Thyroid gland (tissue), 4 donors: ENCODE measurements around the gene P4HA3. TPM values are rescaled to one million over a fixed set of nuclear protein-coding genes. Genes with fewer than 3 reads are reported as not detected.

Experiments
- DNase-seq, 2 donors: peaks; one replicate each; pipeline ENCODE4 v3.0.0-alpha.2; 2019
- H3K27ac ChIP-seq, 3 donors: fragments of 200-600 bp; sonication (generic); 1 replicate in 2 of 3; 2 replicates in 1 of 3; pipeline ENCODE4 v1.5.1; 2016 to 2019; ENCODE audit warnings: mild to moderate bottlenecking in 1 of 3, moderate library complexity in 1 of 3
- H3K27me3 ChIP-seq: fragments of 200-600 bp; sonication (generic); one replicate; pipeline ENCODE4 v1.5.1; 2019
- H3K36me3 ChIP-seq, 2 donors: fragments of 200-600 bp; sonication (generic); one replicate each; pipeline ENCODE4 v1.5.1; 2016 to 2019
- H3K4me1 ChIP-seq, 2 donors: fragments of 200-600 bp; sonication (generic); one replicate each; pipeline ENCODE4 v1.5.1; 2017 to 2019
- H3K4me3 ChIP-seq, 3 donors: fragments of 200-600 bp; sonication (generic); replicated peaks in 1 of 3; 1 replicate in 2 of 3; 2 replicates in 1 of 3; pipeline ENCODE4 v1.5.1; 2016; ENCODE audit warnings: mild to moderate bottlenecking in 1 of 3
- H3K9me3 ChIP-seq: fragments of 200-600 bp; sonication (generic); one replicate; pipeline ENCODE4 v1.5.1; 2017
- POLR2A ChIP-seq, 2 donors: fragments of 450-650 bp; IDR thresholded peaks; one replicate each; pipeline ENCODE4 v1.6.1; 2017; ENCODE audit warnings: antibody characterized with exemption in 2 of 2, mild to moderate bottlenecking in 2 of 2, moderate library complexity in 1 of 2
- WGBS, 2 donors: methylation state at CpG; one replicate each; pipeline ENCODE4 v1.1.5; 2017; 5-methylcytosine and 5-hydroxymethylcytosine counted together
- intact Hi-C: fragments of 100-400 bp; cut with DNase I; formaldehyde crosslinking; loops from one replicate; pipeline ENCODE4 v1.15.1; 2023
- total RNA-seq, 4 donors: library from RNA; depleted of rRNA; stranded (reverse); fragments of >200 nt; gene quantifications; one replicate each; pipeline ENCODE4 v1.2.3, GENCODE V29; 2016
- TF ChIP-seq, protein P1 (sequence below), 6 experiments: fragments of 200-600 bp in 3 of 6; fragments of 450-650 bp in 3 of 6; sonication (generic) in 3 of 6; IDR thresholded peaks; one replicate each; pipeline ENCODE4 v1.5.1; 2016 to 2019; ENCODE audit warnings: antibody characterized with exemption in 6 of 6, mild to moderate bottlenecking in 2 of 6, inconsistent platforms in 1 of 6, moderate library complexity in 1 of 6

The P4HA3 gene
- total RNA-seq, 4 donors from 2014 or later: 1.6 to 4.3 (median 2.7) TPM

DNA sequence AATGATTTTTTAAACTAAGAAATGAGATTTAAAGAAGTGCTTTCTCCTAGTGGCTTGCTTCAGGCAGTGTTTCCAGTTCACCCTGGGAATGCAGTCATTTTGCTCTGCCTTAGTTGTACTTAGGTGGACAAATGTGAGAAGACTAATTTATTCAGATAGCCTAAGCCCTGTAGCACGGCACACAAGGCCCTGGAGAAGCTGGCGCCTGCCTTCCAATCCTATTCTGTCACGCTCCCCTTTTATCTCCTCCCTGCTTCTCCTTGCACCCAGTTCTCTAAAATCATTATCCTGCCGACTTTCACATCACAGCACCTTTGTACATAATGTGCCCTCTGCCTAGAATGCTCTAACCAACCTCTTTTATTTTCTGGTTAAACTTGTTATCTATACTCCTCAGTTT lies 76.3 kb downstream of the P4HA3 start:
- no peaks in the 10 kb centered on the region for H3K27me3 ChIP-seq
- TF ChIP-seq, protein P1, sequence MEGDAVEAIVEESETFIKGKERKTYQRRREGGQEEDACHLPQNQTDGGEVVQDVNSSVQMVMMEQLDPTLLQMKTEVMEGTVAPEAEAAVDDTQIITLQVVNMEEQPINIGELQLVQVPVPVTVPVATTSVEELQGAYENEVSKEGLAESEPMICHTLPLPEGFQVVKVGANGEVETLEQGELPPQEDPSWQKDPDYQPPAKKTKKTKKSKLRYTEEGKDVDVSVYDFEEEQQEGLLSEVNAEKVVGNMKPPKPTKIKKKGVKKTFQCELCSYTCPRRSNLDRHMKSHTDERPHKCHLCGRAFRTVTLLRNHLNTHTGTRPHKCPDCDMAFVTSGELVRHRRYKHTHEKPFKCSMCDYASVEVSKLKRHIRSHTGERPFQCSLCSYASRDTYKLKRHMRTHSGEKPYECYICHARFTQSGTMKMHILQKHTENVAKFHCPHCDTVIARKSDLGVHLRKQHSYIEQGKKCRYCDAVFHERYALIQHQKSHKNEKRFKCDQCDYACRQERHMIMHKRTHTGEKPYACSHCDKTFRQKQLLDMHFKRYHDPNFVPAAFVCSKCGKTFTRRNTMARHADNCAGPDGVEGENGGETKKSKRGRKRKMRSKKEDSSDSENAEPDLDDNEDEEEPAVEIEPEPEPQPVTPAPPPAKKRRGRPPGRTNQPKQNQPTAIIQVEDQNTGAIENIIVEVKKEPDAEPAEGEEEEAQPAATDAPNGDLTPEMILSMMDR (IDR thresholded peaks at IDR 0.05): no peak
- TF ChIP-seq POLR2A (IDR thresholded peaks at IDR 0.05): no peak
- peaks cover 10 to 13% of the 10 kb centered on the region in 2 donors for H3K4me1 ChIP-seq
- H3K9me3 ChIP-seq: no peaks in the 10 kb centered on the region
- intact Hi-C loops: no loop called here
- peaks cover 20 to 21% of the 10 kb centered on the region in 2 donors for H3K36me3 ChIP-seq
- no peak overlapping the region for H3K27ac ChIP-seq
- WGBS, 2 donors: 92 to 97% methylated on average over 4 of the region's 4 CpGs
- H3K4me3 ChIP-seq: no peak overlapping the region
- no peak for DNase-seq

DNA sequence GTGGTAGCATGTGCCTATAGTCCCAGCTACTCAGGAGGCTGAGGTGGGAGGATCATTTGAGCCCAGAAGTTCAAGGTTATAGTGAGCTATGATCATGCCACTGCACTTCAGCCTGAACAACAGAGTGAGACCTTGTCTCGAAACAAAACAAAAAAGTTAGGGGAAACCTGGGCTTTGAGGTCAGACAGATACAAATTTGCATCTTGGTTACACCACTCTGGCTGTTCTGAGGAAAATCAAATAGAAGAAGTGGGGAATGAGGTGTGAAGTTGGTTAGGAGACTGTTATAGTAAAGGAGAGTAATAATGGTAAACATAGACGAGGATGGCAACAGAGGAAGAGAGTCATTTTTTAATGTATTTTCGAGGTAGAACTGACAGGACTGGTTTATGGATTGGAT lies 77.8 kb downstream of the P4HA3 start:
- no peak overlapping the region for H3K27ac ChIP-seq
- intact Hi-C loops: no loop called here
- TF ChIP-seq, protein P1 (IDR thresholded peaks at IDR 0.05): no peak
- no peak for TF ChIP-seq POLR2A (IDR thresholded peaks at IDR 0.05)
- H3K36me3 ChIP-seq: peaks cover 18 to 21% of the 10 kb centered on the region in 2 donors
- 93 to 95% methylated on average over 3 of the region's 3 CpGs for WGBS, 2 donors
- peaks cover 10 to 18% of the 10 kb centered on the region in 2 donors for H3K4me1 ChIP-seq
- no peaks in the 10 kb centered on the region for H3K9me3 ChIP-seq
- no peaks in the 10 kb centered on the region for H3K27me3 ChIP-seq
- DNase-seq: no peak
- H3K4me3 ChIP-seq: no peak overlapping the region

DNA sequence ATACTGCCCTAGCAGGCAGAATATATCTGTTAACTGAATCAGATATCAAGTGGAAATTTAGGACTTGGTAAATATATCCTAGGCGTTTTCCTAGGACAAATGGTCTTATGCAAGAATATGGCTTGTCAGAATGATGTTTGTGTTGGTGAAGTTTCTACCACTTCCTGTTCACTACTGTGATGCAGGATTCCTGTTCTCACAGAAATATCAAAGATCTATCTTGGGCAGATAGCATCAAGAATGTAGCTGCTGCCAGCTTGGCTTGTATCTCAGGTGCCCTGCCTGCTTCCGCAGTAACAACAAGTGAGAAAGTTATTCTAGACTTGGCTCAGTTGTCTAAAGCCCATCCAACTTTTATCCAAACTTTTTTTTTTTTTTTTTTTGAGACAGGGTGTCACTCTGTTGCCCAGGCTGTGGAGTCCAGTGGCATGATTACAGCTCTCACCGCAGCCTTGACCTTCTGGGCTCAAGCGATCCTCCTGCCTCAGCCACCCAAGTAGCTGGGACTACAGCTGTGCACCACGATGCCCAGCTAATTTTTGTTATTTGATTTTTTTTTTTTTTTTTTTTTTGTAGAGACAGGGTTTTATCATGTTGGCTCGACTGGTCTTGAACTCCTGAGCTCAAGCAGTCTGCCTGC lies 79.0 kb downstream of the P4HA3 start:
- no peaks in the 10 kb centered on the region for H3K9me3 ChIP-seq
- H3K36me3 ChIP-seq: peaks cover 18 to 21% of the 10 kb centered on the region in 2 donors
- peak; percentile 64 to 67 for DNase-seq
- peaks cover 10 to 27% of the 10 kb centered on the region in 2 donors for H3K4me1 ChIP-seq
- WGBS, 2 donors: 64 to 74% methylated on average over 6 of the region's 6 CpGs
- TF ChIP-seq POLR2A (IDR thresholded peaks at IDR 0.05): no peak
- TF ChIP-seq, protein P1 (IDR thresholded peaks at IDR 0.05): no peak
- H3K4me3 ChIP-seq: no peak overlapping the region
- intact Hi-C loops: no loop called here
- H3K27me3 ChIP-seq: no peaks in the 10 kb centered on the region
- peak overlapping the region in 1 of 3 donors; percentile 26 for H3K27ac ChIP-seq

DNA sequence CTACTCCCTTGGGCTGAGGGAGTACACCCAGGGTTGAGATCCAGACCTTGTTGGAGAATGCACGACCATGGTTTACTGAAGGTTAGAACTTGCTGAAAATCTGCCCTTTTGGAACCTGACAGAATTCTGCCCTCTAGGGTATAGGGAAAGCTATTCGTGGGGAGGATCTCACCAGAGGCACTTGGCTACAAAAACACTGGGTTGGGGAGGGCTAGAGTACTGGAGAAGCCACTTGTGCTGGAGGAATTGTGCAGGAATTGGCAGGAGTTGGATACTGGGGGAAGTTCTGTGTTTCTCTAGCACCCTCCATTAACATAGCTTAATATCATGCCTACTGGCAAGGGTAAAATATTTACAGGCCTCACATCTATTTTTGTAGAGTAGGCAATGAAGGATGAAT lies 84.5 kb downstream of the P4HA3 start:
- peak; percentile 80 to 81 for DNase-seq
- intact Hi-C loops: no loop called here

DNA sequence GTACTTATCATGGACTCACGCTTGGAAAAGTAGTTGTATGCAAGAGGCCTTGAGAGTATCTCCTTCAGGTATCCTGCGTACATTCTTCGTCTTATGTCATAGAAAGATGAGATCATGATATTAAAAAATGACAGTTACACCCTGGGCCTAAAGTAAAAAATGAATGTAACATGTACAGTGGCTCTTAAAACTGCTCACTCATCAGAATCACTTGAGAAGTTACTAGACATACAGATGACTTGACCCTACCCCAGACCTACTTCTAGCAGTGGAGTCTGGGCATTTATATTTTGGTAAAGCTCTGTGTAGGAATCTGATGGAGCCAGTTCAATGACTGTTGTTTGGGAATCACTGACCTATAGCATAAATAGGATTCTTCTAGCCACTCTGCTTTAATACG lies 85.9 kb downstream of the P4HA3 start:
- Histone ChIP-seq H3K4me3 (no peak overlapping the region), H3K27ac (peak overlapping the region; percentile 4 to 32 (median 31)), H3K36me3 (peaks cover 1 to 2% of the 10 kb centered on the region in 2 donors), H3K9me3 (no peaks in the 10 kb centered on the region), H3K4me1 (peaks cover 19 to 38% of the 10 kb centered on the region in 2 donors), H3K27me3 (no peaks in the 10 kb centered on the region)
- WGBS, 2 donors: 88 to 95% methylated on average over 4 of the region's 4 CpGs
- intact Hi-C loops: no loop called here
- TF ChIP-seq, protein P1 (IDR thresholded peaks at IDR 0.05): no peak
- TF ChIP-seq POLR2A (IDR thresholded peaks at IDR 0.05): no peak
- DNase-seq: no peak

More for the DNA sequence above, 84.5 kb downstream of the P4HA3 start:
- H3K36me3 ChIP-seq: peaks cover 9% of the 10 kb centered on the region in 2 donors
- H3K9me3 ChIP-seq: no peaks in the 10 kb centered on the region
- H3K27me3 ChIP-seq: no peaks in the 10 kb centered on the region
- H3K4me3 ChIP-seq: no peak overlapping the region
- TF ChIP-seq, protein P1 (IDR thresholded peaks at IDR 0.05): peak in 4 of 6 experiments; percentile 36 to 58 (median 51)
- TF ChIP-seq POLR2A (IDR thresholded peaks at IDR 0.05): no peak
- WGBS, 2 donors: 23 to 24% methylated on average over 2 of the region's 2 CpGs
- H3K27ac ChIP-seq: peak overlapping the region; percentile 24 to 61 (median 48)
- H3K4me1 ChIP-seq: peaks cover 12 to 35% of the 10 kb centered on the region in 2 donors
